GM12801 (cell line): ENCODE data around the gene SLC19A1.

ENCODE experiments used
- TF ChIP-seq, protein P1 (sequence below): IDR thresholded peaks from one replicate; pipeline ENCODE4 v1.5.1; 2011; ENCODE audit warnings: control low read depth; ENCODE audit not compliant: insufficient read length; ENCODE audit errors: extremely low read depth

Gene SLC19A1

DNA sequence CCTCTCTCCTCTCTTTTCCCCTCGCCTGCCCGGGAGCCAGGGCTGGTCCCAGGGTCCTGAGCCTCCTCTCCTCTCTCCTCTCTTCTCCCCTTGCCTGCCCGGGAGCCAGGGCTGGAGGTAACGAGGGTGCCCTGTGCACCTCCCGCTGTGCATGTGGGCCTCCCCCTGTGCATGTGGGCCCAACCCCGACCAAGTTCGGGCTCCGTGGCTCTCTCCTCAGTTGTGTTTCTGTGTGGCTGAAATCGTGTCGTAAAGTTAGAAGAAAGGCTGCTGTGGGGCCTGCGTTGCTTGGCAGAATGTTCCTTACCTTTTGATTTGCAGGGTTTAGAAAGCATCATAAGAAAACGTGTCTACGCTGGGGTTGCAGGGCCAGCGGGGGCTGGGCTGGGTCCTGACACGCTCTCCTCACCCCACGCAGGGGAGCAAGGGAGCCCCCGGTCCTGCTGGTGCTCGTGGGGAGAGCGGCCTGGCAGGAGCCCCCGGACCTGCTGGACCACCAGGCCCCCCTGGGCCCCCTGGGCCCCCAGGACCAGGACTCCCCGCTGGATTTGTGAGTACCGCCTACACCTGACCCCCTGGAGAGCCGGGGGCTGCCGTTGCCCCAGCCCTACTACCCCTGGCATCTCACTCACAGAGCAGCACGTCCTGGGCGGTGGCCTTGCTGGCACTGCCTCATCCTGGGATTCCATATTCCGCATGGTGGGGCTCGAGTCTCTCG is 55.6 kb downstream of the SLC19A1 start:
- TF ChIP-seq, protein P1, sequence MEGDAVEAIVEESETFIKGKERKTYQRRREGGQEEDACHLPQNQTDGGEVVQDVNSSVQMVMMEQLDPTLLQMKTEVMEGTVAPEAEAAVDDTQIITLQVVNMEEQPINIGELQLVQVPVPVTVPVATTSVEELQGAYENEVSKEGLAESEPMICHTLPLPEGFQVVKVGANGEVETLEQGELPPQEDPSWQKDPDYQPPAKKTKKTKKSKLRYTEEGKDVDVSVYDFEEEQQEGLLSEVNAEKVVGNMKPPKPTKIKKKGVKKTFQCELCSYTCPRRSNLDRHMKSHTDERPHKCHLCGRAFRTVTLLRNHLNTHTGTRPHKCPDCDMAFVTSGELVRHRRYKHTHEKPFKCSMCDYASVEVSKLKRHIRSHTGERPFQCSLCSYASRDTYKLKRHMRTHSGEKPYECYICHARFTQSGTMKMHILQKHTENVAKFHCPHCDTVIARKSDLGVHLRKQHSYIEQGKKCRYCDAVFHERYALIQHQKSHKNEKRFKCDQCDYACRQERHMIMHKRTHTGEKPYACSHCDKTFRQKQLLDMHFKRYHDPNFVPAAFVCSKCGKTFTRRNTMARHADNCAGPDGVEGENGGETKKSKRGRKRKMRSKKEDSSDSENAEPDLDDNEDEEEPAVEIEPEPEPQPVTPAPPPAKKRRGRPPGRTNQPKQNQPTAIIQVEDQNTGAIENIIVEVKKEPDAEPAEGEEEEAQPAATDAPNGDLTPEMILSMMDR: no peak

DNA sequence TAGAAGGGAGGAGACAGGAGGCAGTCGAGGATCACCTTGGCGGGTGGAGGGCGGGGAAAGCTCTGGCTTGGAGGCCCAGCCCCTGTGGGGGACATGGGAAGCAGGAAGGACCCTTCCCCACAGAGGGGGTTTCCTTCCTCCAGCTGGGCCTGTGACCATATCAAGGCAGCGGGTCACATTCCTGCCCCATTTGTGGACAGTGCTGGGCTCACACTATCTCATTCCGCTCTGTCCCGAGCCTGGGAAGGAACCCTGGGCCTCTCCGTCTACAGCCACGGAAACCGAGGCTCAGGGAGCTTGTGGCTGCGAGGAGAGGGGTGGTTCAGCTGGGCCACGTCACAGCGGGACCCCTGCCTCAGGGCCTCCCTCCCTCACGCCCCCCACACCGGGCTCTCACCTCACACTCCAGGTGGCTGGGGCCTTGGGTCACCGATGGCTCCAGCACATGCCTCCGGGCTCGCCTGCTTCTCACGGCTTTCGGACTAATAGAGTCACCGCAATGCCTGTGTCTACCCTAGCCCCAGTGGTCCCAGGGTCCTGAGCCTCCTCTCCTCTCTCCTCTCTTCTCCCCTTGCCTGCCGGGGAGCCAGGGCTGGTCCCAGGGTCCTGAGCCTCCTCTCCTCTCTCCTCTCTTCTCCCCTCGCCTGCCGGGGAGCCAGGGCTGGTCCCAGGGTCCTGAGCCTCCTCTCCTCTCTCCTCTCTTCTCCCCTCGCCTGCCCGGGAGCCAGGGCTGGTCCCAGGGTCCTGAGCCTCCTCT is 56.4 kb downstream of the SLC19A1 start:
- TF ChIP-seq, protein P1: no peak

DNA sequence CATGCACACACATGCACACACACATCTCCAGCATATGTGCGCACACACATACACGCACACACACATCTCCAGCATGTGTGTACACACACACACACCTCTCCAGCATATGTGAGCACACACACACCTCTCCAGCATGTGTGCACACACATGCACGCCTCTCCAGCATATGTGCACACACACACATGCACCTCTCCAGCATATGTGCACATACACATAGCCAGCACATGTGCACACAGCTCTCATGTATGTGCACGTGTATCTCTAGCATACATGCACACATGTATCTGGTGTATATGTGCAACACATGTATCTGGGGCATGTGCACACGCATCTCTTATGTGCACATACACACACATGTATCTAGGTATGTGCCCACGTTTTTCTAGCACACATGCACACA is 57.9 kb downstream of the SLC19A1 start:
- TF ChIP-seq, protein P1: no peak

DNA sequence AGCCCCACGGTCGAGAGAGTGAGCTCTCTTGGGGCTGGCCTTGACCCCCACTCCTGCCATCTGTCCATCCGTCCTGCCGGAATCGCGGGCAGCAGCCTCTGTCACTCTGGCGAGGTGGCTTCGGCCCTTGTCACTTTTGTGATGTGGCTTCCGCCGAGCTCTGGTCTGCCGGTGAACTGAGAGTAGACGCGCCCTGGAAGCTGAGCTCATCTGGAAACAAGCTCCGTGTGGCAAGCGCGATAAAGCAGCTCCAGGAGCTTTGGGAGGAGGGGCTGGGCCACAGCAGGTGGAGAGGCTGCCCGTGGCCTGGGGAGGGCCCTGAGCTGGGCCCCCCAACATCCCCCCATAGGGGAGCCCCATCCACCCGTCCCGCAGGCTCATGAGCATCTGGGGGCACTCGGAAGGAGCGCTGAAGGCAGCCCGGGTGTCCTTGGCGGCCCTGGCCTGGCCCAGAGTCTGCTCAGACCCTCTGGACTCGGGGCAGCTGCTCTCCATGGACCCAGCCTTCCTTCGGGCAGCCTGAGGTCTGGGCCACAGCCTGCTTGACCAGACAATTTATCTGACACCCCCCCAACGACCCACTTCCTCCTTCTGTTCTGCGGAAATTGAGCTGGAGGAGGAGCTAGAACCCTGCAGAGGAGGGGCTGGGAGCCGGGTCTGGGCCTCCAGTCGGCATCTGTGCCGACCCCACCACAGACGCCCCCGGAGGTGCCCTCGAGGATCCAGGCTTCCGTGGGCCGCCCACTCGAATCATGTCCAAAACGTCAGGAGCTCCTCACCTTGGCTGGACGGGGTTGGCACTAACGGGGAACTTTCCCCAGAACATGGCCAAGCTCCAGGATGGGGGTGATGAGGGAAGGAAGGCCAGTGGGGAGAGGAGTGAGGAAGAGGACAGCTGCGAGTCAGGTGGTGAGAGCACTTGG is 59.1 kb downstream of the SLC19A1 start:
- TF ChIP-seq, protein P1: no peak

DNA sequence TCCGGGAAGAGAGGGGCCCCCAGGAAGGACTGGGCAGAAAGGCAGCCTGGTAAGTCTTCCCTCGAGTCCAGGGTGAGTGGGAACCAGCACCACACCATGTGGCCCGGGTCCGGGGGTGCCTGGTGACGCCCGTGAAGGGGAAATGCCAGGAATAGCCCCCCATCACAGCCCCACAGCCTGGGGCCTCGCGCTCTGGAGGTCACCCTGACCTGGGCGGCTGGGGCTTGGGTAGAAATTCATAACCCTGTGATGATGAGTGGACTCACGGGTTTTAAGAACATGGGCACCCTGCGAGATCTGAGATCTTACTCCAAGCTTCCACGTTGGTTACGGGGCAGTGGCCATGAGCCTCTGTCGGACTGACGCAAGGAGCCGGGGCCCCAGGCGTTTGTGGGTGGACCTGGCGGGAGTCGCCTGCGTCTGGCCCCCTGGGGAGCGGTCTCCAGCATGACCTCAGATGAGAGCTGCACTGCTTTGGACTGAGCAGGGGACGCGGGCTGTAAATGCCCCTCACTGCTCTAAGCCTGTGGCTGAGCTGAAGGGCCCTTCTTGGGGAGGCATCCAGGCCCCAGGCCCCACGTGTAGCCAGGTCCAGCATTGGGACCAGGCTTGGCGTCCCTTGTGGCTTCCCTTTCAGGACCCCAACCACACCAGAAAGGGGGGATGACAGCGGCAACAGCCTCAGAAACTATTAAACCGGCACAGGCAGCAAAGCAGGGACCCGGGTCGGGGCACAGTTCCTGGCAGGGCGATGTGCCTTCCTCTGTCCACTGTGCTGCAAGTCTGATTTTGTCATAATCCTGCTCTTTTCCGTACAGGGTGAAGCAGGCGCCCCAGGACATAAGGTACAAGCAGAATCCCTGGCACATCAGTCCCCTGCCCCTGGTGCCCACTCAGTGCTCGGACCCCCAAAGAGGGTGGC is 60.0 kb downstream of the SLC19A1 start:
- TF ChIP-seq, protein P1: no peak

DNA sequence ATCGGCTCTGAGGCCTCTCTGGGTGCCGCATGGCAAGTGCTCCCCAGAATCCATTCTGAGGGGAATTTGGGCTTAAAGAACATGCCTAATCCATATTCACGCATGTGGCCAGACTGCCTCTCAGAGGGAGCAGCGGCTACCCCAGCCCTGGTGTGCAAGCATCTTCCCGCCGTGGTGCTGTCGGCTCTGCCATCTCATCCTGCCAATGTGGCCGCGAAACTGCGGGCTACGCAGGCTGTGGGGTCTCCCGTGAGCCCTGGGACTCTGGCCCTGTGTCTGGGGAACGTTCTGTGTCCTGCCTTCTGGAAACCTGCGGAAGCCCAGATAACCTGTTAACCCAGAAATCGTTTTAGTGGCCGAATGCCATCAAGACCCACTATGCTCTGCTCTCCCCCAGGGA is 60.7 kb downstream of the SLC19A1 start:
- TF ChIP-seq, protein P1: no peak
